NCI-H1694 treated with DMSO at 0.1 percent for 48 hours (cell line): ENCODE measurements around the gene MAPK8IP3.
"Not testable (repeated sequence)": the region's sequence is repeated elsewhere in the genome, so short reads cannot be mapped to it uniquely, and the experiment has no call there.

ENCODE experiments used
- DNase-seq: peaks from one replicate; lab custom pipeline; 2025; lab: John Stamatoyannopoulos, UW

Gene MAPK8IP3

DNA sequence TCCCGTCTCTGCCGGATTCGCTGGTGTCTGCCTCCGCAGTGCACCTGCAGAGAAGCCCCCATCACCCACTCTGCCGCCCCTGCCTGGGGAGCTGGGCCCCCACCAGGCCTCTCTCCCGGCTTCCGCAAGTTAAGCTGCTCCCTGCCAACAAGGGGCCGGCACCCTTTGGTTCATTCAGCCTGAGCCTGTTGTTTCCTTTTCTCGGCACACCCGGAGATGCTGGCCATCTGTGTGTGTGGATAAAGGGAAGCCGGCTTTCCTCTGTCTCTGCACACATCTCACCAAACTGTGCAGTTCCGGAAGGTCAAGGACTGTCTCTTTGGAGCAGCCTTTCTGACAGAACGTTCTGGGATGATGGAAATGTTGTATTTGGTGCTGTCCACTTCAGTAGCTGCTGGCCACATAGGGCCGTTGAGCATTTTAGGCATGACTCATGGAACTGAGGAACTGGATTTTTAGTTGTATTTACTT is 6.8 kb downstream of the MAPK8IP3 start:
- no peak for DNase-seq

DNA sequence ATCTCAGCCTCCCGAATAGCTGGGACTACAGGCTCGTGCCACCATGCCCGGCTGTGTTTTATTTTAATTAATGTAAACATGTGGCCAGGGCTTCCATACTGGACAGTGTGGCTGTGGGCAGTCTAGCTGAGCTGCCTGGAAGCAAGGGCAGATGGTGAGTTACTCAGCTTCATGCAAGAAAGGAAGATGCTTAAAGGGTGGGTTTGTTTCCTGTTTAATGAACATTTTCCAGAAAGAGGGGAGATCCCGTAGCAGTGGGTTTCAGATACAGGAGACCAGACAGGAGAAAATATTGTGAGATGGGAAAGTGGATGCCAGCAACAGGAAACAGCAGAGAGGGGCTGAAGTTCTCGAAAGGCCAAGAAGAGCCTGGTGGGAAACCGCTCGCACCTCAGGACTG is 7.3 kb downstream of the MAPK8IP3 start:
- no peak for DNase-seq

DNA sequence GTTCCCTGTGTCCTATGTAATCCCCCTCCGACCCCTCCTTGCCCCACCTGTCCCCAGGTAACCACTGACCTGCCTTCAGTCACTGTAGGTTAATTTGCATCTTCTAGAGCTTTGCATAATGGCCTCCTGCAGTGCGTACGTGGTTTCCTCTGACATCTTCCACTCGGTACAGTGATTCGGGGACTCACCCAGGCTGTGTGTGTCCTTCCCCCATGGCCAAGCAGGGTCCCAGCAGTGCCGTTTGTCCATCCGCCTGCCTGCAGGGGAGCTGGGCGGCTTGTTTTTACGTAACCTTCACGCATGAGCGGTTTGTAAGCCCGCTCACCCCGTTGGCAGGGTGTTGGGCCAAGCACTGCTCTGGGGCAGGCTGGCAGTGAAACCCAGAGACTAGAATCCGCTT is 7.9 kb downstream of the MAPK8IP3 start:
- DNase-seq = no peak

DNA sequence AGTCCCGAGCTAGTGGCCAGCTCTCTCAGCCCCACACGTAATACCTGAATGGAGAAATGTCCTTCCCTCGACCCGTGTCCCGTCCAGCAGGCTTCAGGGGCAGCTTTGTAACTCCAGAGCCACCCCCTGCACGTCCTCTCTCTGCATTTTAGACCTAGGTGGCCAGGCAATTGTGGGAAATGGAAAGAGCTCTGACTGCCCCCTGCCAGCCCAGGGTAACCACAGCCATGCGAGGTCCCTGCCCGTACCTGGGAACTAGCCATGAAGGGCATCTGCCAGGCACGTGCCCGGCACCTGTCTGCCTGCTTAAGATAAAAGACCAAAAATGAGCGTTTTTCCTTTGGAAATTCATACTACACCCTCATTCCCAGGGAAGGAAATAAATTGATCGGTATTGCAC is 9.2 kb downstream of the MAPK8IP3 start:
- DNase-seq = no peak

DNA sequence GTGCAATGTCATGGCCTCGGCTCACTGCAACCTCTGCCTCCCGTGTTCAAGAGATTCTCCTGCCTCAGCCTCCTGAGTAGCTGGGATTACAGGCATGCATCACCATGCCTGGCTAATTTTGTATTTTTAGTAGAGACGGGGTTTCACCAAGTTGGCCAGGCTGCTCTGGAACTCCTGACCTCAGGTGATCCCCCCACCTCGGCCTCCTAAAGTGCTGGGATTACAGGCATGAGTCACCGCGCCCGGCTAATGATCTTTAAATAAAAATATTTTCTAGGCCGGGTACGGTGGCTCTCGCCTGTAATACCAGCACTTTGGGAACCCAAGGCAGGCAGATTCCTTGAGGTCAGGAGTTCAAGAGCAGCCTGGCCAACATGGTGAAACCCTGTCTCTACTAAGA is 12.2 kb downstream of the MAPK8IP3 start:
- DNase-seq = not testable (repeated sequence)

GRCh38 chr16:1719559-1720229 is 13.7 kb downstream of the MAPK8IP3 start:
- DNase-seq = not testable (repeated sequence)

DNA sequence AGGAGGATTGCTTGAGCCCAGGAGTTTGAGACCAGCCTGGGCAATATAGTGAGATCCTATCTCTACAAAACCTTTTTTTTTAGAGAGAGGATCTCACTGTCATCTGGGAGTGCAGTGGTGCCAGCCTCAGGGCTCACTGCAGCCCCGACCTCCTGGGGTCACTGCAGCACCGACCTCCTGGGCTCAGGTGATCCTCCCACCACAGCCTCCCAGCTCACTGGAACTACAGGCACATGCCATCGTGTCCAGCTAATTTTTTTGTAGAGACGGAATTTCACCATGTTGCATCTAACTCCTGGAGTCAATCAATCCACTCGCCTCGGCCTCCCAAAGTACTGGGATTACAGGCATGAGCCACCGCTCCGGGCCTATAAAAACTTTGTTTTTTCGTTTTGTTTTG is 15.4 kb downstream of the MAPK8IP3 start:
- DNase-seq = no peak

GRCh38 chr16:1723450-1724147 is 17.6 kb downstream of the MAPK8IP3 start:
- no peak for DNase-seq

DNA sequence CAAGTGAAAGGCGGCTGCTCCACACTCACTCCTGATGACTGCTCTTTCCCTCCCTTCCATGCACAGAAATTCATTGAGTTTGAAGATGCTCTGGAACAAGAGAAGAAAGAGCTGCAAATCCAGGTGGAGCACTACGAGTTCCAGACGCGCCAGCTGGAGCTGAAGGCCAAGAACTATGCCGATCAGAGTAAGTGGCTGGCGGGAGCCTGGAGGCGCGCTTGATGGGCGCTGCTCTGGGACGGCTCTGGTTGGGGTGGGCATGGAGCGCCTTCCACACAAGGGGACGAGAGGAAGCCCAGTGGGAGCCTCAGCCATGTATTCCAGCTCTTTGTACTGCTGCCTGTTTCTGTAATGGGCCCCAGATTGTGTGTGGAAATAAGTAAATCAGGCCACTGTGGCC is 18.5 kb downstream of the MAPK8IP3 start:
- DNase-seq = no peak

- no peak for DNase-seq
Observed at GRCh38 chr16:1726661-1727502, 20.9 kb downstream of the MAPK8IP3 start.

DNA sequence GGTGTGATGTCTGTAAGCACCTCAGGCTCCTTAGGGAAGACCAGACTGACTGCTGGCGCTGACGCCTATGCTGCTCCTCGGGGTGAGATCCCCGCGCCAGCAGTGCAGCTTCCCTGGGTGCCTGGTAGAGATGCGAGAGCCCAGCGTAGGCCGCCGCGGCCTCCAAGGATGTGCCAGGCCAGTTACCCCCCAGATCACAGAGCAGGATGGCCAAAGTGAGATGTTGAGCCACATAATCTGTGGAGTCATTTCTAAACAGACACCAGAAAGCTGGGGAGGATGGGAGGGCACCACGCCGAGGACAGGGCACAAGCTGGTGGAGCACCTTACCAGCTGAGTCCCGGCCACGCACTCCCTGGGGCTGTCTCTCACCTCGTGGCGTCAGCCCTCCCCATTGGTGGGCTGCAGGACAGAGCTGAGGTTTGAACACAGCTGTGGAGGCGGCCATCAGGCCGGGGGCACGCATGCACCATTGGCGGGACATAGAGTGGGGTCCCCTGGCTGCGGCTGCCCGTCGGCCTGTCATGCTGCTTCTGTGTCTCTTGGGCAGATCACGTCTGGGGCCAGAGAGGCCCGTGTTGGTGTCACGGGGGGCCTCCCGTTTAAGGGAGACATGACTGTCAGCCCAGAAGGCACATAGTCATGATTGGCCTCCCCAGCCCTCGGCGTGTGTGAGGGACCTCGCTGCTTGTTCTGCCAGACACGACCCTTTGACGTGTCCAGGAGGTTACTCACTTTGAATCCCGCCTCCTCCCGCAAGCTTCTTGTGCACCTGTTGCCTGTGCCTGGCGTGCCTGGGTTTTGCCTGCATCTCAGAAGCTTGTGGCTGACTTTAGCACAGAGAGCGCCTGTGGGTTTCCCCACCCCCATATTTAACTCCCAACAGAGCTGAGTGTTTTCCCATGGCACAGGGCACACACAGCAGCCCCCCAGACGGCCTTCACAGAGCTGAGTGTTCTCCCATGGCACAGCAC is 21.9 kb downstream of the MAPK8IP3 start:
- no peak for DNase-seq

DNA sequence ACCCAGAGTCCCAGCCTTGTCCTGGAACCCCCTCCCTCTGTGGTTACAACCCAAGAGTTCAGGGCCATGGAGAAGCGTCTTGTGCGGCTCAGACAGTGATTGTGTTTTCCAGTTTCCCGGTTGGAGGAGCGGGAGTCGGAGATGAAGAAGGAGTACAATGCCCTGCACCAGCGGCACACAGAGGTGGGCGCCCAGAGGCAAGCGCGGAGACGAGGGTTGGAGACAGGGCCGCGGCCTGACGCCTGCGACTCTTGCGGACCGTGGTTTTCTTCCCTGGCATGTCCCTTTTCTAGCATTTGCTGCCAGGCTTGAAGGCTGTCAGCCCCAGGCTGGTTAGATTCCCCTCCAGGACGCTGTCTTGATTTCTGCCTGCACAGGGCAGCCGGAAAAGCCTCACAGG is 23.0 kb downstream of the MAPK8IP3 start:
- no peak for DNase-seq

- DNase-seq = no peak
Observed at GRCh38 chr16:1729445-1729844, 23.4 kb downstream of the MAPK8IP3 start.

- no peak for DNase-seq
Observed at GRCh38 chr16:1731073-1731472, 25.1 kb downstream of the MAPK8IP3 start.

GRCh38 chr16:1731603-1732002 is 25.6 kb downstream of the MAPK8IP3 start:
- no peak for DNase-seq

- DNase-seq = no peak
Observed at GRCh38 chr16:1732071-1732470, 26.1 kb downstream of the MAPK8IP3 start.

DNA sequence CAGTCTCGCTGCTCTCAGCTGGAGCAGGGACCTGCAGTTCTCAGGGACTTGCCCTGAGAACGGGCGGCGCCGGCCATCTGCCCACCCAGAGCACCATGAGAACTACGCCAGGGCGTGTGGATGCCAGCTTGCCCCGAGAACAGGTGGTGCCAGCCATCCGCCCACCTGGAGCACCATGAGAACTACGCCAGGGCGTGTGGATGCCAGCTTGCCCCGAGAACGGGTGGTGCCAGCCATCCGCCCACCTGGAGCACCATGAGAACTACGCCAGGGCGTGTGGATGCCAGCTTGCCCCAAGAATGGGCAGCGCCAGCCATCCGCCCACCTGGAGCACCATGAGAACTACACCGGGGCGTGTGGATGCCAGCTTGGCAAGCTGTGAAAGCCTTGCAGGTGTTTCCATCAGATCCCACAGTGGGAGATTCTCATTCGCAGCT is 26.6 kb downstream of the MAPK8IP3 start:
- DNase-seq = not testable (repeated sequence)

GRCh38 chr16:1734123-1734522 is 28.1 kb downstream of the MAPK8IP3 start:
- DNase-seq = no peak

DNA sequence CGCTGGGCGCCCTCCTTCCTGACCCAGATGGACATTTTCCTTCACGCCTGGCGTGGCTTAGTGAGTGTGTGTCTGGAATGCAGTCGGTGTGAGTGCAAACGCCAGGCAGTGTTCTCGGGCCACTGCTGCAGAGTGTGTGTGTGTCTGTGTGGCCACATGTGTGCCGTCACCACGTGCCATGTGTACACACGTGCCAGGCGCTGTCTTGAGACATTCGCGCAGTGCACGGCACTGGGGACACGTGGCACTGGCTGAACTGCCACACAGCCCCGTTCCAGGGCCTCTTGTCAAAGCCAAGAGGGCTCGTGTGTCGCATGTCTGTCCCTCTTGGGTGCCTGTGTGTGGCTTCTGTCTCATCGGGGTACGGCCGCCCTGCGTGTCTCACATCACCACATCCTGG is 28.8 kb downstream of the MAPK8IP3 start:
- no peak for DNase-seq

DNA sequence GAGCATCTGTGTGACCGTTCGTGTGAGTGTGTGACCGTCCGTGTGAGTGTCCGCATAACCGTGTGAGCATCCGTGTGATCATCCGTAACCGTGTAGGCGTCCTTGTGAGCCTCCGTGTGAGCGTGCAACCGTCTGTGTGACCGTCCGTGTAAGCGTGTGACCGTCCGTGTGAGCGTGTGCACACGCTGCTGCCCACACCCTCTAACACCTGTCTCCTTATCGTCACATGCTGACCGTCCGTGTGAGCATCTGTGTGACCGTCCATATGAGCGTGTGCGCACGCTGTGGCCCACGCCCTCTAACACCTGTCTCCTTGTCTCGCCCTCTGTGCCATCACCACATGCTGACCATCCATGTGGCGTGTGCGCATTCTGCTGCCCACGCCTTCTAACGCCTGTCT is 34.2 kb downstream of the MAPK8IP3 start:
- no peak for DNase-seq

- DNase-seq = no peak
Observed at GRCh38 chr16:1740781-1741490, 34.9 kb downstream of the MAPK8IP3 start.
